ENCODE results near the gene PNLIPRP1.

PNLIPRP1 gene

GRCh38 chr10:116596062-116596461, 5.3 kb downstream of the PNLIPRP1 start:
- in situ Hi-C loops (cut with MboI; ENCODE audit: low pct_unique_long_range_greater_than_20kb, low sequenced_read_pairs) = no loop called here
- DNase-seq = no peak

- in situ Hi-C loops (cut with MboI; ENCODE audit: low pct_unique_long_range_greater_than_20kb, low sequenced_read_pairs) = no loop called here
Observed at GRCh38 chr10:116597543-116597942, 6.8 kb downstream of the PNLIPRP1 start.

GRCh38 chr10:116598329-116598728, 7.6 kb downstream of the PNLIPRP1 start:
- in situ Hi-C loops (cut with MboI; ENCODE audit: low pct_unique_long_range_greater_than_20kb, low sequenced_read_pairs) = no loop called here
- no peak for DNase-seq

More at GRCh38 chr10:116597543-116597942, 6.8 kb downstream of the PNLIPRP1 start:
- DNase-seq = no peak

DNA sequence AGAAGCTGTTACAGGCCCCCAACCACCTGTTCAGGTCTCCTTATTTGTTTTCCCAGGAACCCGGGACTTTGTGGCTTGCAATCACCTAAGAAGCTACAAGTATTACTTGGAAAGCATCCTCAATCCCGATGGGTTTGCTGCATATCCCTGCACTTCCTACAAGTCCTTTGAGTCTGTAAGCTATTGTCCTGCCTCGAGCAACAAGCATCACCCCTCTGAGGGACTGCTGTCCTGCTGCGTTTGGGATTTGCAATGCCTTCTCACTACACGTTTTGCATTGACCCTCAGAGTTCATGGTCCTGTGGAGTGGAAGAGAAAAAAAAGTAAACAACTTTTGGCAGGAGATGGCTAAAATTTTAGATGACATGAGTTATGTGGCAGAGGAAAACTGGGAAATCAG, 9.2 kb downstream of the PNLIPRP1 start:
- no peak for DNase-seq

DNA sequence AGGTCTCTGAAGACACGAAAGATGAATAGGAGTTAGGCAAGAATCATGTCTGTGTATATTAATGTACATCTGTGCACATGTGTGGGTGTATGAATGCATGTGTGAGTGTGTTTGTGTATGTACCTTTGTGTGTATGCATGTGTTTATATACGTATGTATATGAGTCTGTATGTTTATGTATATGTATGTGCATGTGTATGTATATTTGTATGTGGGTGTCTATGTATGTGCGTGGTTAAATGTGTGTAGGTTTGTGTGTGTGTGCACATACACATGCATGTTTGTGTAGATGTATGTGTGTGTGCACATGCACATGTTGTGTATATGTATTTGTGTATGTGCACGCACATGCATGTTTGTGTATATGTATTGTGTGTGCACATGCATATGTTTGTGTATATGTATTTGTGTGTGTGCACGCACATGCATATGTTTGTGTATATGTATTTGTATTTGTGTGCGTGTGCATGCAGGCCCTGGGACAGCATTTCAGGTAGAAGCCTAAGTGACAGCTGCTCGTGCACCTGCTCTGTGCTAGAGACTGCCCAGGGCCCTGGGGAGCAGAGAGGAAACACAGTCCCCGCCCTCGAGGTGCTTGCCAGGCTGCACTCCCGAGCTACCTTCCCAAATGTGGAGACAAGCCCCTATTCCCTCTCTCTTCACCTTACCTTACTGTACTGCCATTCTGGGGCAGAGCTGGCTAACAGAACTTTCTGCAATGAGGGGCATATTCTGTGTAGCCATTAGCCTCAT, 12.1 kb downstream of the PNLIPRP1 start:
- in situ Hi-C loops (cut with MboI; ENCODE audit: low pct_unique_long_range_greater_than_20kb, low sequenced_read_pairs) = no loop called here
- DNase-seq = no peak

More for the DNA sequence above, 9.2 kb downstream of the PNLIPRP1 start:
- in situ Hi-C loops (cut with MboI; ENCODE audit: low pct_unique_long_range_greater_than_20kb, low sequenced_read_pairs) = no loop called here

GRCh38 chr10:116606061-116606483, 15.3 kb downstream of the PNLIPRP1 start:
- no peak for DNase-seq
- in situ Hi-C loops (cut with MboI; ENCODE audit: low pct_unique_long_range_greater_than_20kb, low sequenced_read_pairs) = no loop called here

DNA sequence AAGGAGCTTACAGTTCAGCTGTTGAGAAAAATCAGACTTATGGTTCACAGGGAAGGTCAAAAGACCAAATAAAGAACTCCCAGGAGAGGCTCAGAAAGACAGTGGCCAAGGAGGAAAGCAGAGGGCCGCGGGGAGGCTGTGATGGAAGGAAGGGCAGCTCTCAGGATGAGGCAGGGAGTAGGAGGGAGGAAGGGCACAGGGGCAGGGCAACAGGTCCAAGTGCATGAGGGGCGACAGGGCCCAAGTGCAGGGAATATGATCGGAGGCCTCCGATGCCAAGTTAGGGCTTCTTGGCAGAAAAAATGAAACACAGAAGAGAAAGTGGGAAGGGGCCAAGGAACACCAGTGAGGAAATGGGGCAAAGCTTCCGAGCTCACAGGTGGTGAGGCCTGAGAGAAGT, 16.6 kb downstream of the PNLIPRP1 start:
- in situ Hi-C loops (cut with MboI; ENCODE audit: low pct_unique_long_range_greater_than_20kb, low sequenced_read_pairs) = no loop called here
- DNase-seq = no peak

DNA sequence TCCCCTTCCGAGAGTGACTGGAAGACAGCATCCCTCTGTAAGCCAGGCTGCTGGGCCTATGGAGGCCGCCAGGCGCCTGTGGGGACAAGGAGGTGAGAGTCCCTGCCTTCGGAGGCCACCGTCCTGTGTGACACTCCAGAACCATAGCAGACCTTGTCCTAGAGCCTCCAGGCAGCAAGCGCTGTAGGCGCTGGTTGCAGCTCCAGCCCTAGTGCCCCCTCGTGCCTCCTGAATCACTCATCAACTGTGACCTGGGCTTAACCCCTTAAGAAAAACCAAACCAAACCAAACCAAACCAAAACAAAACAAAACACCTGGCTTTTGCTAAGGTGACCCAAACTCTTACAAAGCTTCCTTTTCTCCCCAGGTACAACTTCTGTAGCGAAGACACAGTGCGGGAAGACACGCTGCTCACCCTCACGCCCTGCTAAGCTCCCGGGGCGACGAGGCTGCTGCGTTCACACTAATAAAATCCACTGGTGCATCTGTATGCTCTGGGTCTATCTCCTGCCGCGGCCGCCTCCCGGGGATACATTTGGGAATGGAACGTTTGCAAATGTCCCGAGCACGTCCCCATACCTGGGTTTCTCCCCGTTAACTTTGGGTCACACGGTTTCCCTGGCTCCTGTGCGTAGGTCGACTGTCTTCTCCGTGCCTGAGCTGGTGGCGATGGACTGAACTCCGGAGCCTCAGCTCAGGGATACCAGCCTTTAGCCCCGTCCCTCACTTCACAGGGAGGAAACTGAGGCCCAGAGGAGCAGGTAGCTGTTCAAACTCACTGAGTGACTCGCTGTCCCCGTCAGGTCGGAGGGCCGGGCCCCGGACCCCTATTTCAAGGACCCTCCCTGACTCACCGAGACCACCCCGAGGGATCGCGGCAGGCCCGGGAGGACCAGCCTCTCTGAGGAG, 18.2 kb downstream of the PNLIPRP1 start:
- in situ Hi-C loops (cut with MboI; ENCODE audit: low pct_unique_long_range_greater_than_20kb, low sequenced_read_pairs) = no loop called here
- DNase-seq = no peak

- in situ Hi-C loops (cut with MboI; ENCODE audit: low pct_unique_long_range_greater_than_20kb, low sequenced_read_pairs) = no loop called here
- DNase-seq = no peak
Observed at GRCh38 chr10:116610443-116611152, 19.8 kb downstream of the PNLIPRP1 start.

GRCh38 chr10:116611153-116611545, 20.4 kb downstream of the PNLIPRP1 start:
- no peak for DNase-seq

GRCh38 chr10:116612107-116612769, 21.5 kb downstream of the PNLIPRP1 start:
- in situ Hi-C loops (cut with MboI; ENCODE audit: low pct_unique_long_range_greater_than_20kb, low sequenced_read_pairs) = no loop called here
- no peak for DNase-seq

More at GRCh38 chr10:116611153-116611545, 20.4 kb downstream of the PNLIPRP1 start:
- in situ Hi-C loops (cut with MboI; ENCODE audit: low pct_unique_long_range_greater_than_20kb, low sequenced_read_pairs) = no loop called here

DNA sequence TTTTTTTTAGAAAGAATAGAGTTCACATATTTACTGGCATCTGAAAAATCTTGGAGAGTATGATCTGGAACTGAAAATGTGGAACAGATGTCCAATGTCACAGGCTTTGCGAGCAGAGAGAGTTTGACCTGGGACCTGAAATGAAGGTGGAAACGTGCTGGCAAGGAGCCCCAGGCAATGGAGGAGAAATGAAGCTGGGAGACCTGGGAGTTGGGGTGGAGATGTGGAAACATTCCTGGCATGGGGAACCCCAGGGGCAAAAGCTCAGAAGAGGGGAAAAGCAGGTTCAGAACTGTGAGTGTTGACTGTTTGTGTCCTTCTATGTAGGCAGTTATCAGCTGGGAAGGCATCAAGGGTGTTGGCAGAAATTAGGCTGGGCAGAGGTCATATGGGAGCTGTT, 22.7 kb downstream of the PNLIPRP1 start:
- DNase-seq = no peak
- in situ Hi-C loops (cut with MboI; ENCODE audit: low pct_unique_long_range_greater_than_20kb, low sequenced_read_pairs) = no loop called here

GRCh38 chr10:116614796-116615195, 24.0 kb downstream of the PNLIPRP1 start:
- no peak for DNase-seq
- in situ Hi-C loops (cut with MboI; ENCODE audit: low pct_unique_long_range_greater_than_20kb, low sequenced_read_pairs) = no loop called here

GRCh38 chr10:116615199-116615776, 24.5 kb downstream of the PNLIPRP1 start:
- in situ Hi-C loops (cut with MboI; ENCODE audit: low pct_unique_long_range_greater_than_20kb, low sequenced_read_pairs) = no loop called here
- DNase-seq = no peak

- no peak for DNase-seq
Observed at GRCh38 chr10:116620423-116621400, 30.0 kb downstream of the PNLIPRP1 start, which contains the start of gene PNLIPRP2. PNLIPRP2 (plus strand) TSS chr10:116620953.

GRCh38 chr10:116621476-116621875, 30.7 kb downstream of the PNLIPRP1 start:
- DNase-seq = no peak
- in situ Hi-C loops (cut with MboI; ENCODE audit: low pct_unique_long_range_greater_than_20kb, low sequenced_read_pairs) = no loop called here

More at GRCh38 chr10:116620423-116621400, 30.0 kb downstream of the PNLIPRP1 start, which contains the start of gene PNLIPRP2:
- in situ Hi-C loops (cut with MboI; ENCODE audit: low pct_unique_long_range_greater_than_20kb, low sequenced_read_pairs) = no loop called here

- DNase-seq = no peak
- in situ Hi-C loops (cut with MboI; ENCODE audit: low pct_unique_long_range_greater_than_20kb, low sequenced_read_pairs) = no loop called here
Observed at GRCh38 chr10:116621934-116622655, 31.3 kb downstream of the PNLIPRP1 start.

Data from KBM-7 (cell line).